ENCODE data around the gene NEUROG1.

The NEUROG1 gene

DNA sequence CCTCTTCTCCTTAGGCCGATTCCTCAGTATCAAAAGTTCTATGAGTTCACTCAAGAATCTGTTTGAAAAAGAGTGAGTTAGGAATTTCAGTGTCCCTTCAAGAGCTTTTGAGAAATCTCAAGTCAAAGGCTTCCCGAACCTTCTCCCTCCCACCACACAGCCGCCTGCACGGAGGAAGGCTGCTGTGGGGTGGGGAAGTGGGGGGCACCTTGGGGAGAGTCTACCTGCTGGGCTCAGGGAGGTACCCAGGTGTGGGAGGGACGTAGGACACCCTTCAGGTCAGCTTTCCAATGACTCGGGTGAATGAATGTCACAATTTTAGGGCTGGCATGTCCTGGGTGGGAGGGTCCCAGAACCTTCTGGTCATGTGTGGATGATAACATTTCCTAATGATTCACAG is 25.5 kb upstream of the NEUROG1 start:
- no peak overlapping the region for H2BK5ac ChIP-seq (ENCODE audit: low read depth, low read length, poor library complexity, severe bottlenecking)
- no peaks in the 10 kb centered on the region for H3K36me3 ChIP-seq (ENCODE audit: control insufficient read depth in 1 of 2, insufficient read depth in 2 of 2, low read depth in 1 of 2, low read length in 2 of 2)
- H3K27me3 ChIP-seq (ENCODE audit: control insufficient read depth in 1 of 2, insufficient read depth in 1 of 2, low read length in 2 of 2): peaks cover 38 to 44% of the 10 kb centered on the region in 2 experiments
- no peak overlapping the region for H3K23ac ChIP-seq (ENCODE audit: low read length in 2 of 2)
- H2AK5ac ChIP-seq (ENCODE audit: low read length, severe bottlenecking): no peak overlapping the region
- peak overlapping the region; percentile 14 for H3K9ac ChIP-seq (ENCODE audit: low read length)
- H3K9me3 ChIP-seq (ENCODE audit: control insufficient read depth, low read length): no peaks in the 10 kb centered on the region
- no peak overlapping the region for H4K91ac ChIP-seq (ENCODE audit: low read length)
- no peak for DNase-seq
- no peak overlapping the region for H4K8ac ChIP-seq (ENCODE audit: low read length)
- H2BK12ac ChIP-seq (ENCODE audit: low read length in 2 of 2): no peak overlapping the region
- H3K27ac ChIP-seq (ENCODE audit: low read length, poor library complexity, severe bottlenecking): no peak overlapping the region
- no peak overlapping the region for H3K18ac ChIP-seq (ENCODE audit: low read depth in 1 of 2, low read length in 2 of 2)
- H3K4me3 ChIP-seq (ENCODE audit: insufficient read depth in 1 of 2, low read depth in 1 of 2, low read length in 2 of 2): no peak overlapping the region
- no peak overlapping the region for H3K4me2 ChIP-seq (ENCODE audit: low read length, poor library complexity, severe bottlenecking)
- H3K4me1 ChIP-seq (ENCODE audit: control insufficient read depth, insufficient read depth, low read depth, low read length): no peaks in the 10 kb centered on the region
- WGBS: 50% methylated on average over 2 of the region's 6 CpGs
- H3K79me1 ChIP-seq (replicated peaks; ENCODE audit: low read length, poor library complexity, severe bottlenecking): no peaks in the 10 kb centered on the region
- H2BK15ac ChIP-seq (ENCODE audit: low read depth, poor library complexity, severe bottlenecking): no peak overlapping the region
- H2BK120ac ChIP-seq (ENCODE audit: low read depth, low read length): no peak overlapping the region
- no peak overlapping the region for H2AFZ ChIP-seq (ENCODE audit: low read depth, low read length)
- no peak overlapping the region for H3K4ac ChIP-seq (ENCODE audit: low read depth in 1 of 2, low read length in 2 of 2)
- no peak overlapping the region for H3K14ac ChIP-seq (ENCODE audit: low read length in 2 of 2)

DNA sequence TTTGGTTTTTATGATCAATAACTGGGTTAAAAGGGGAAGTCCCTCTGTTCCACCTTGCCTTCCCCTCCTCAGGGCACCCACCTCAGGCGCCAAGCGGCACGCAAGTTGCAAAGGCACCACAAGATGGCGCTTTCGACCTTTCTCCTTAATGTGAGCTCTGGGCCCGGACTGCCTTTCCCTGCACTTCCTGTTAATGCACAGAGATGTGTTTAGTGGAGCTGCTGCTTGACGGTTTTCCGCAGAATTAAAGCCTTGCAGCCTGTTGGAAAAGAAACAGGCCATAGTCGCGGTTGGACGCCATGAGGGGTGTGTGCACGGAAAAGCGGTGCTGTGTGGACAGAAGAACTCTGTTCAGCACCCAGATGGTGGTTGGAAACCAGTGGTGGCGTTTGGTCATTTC is 25.1 kb upstream of the NEUROG1 start:
- Histone ChIP-seq H3K27ac (ENCODE audit: low read length, poor library complexity, severe bottlenecking) (no peak overlapping the region), H2BK5ac (ENCODE audit: low read depth, low read length, poor library complexity, severe bottlenecking) (no peak overlapping the region), H3K4me3 (ENCODE audit: insufficient read depth in 1 of 2, low read depth in 1 of 2, low read length in 2 of 2) (no peak overlapping the region), H2BK15ac (ENCODE audit: low read depth, poor library complexity, severe bottlenecking) (no peak overlapping the region), H3K36me3 (ENCODE audit: control insufficient read depth in 1 of 2, insufficient read depth in 2 of 2, low read depth in 1 of 2, low read length in 2 of 2) (no peaks in the 10 kb centered on the region), H3K18ac (ENCODE audit: low read depth in 1 of 2, low read length in 2 of 2) (no peak overlapping the region), H3K14ac (ENCODE audit: low read length in 2 of 2) (no peak overlapping the region), H3K4ac (ENCODE audit: low read depth in 1 of 2, low read length in 2 of 2) (no peak overlapping the region), H4K91ac (ENCODE audit: low read length) (no peak overlapping the region), H2AK5ac (ENCODE audit: low read length, severe bottlenecking) (no peak overlapping the region), H3K23ac (ENCODE audit: low read length in 2 of 2) (no peak overlapping the region), H3K4me1 (ENCODE audit: control insufficient read depth, insufficient read depth, low read depth, low read length) (no peaks in the 10 kb centered on the region), H3K4me2 (ENCODE audit: low read length, poor library complexity, severe bottlenecking) (no peak overlapping the region), H2AFZ (ENCODE audit: low read depth, low read length) (no peak overlapping the region), H2BK120ac (ENCODE audit: low read depth, low read length) (no peak overlapping the region), H3K9me3 (ENCODE audit: control insufficient read depth, low read length) (no peaks in the 10 kb centered on the region), H3K9ac (ENCODE audit: low read length) (peak overlapping the region; percentile 14), H2BK12ac (ENCODE audit: low read length in 2 of 2) (no peak overlapping the region), H4K8ac (ENCODE audit: low read length) (peak overlapping the region; percentile 21), H3K27me3 (ENCODE audit: control insufficient read depth in 1 of 2, insufficient read depth in 1 of 2, low read length in 2 of 2) (peaks cover 42 to 45% of the 10 kb centered on the region in 2 experiments), H3K79me1 (replicated peaks; ENCODE audit: low read length, poor library complexity, severe bottlenecking) (no peaks in the 10 kb centered on the region)
- 5% methylated on average over 14 of the region's 14 CpGs for WGBS
- DNase-seq: peak; percentile 71

DNA sequence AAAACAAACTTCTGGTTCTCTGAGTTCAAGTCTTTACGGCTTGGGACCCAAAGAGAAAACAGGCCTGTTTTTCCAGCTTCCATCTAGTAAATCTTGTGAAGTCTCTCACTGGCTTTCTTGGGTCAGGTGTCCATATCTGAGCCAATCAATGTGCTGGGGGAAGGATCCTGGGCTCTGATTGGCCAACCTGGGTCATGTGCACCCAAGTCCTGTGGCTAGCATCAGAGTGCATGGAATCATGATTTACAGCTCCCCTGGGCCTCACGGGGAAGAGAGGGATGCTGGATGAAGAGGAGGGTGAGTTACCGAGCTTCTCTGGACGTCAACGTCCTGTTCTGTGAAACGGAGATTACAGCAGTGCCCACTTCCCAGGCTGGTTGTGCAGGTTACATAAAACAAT is 23.6 kb upstream of the NEUROG1 start:
- H2BK12ac ChIP-seq (ENCODE audit: low read length in 2 of 2): no peak overlapping the region
- no peak overlapping the region for H3K23ac ChIP-seq (ENCODE audit: low read length in 2 of 2)
- H4K8ac ChIP-seq (ENCODE audit: low read length): no peak overlapping the region
- H3K27ac ChIP-seq (ENCODE audit: low read length, poor library complexity, severe bottlenecking): no peak overlapping the region
- H3K4me1 ChIP-seq (ENCODE audit: control insufficient read depth, insufficient read depth, low read depth, low read length): no peaks in the 10 kb centered on the region
- no peak overlapping the region for H4K91ac ChIP-seq (ENCODE audit: low read length)
- H3K14ac ChIP-seq (ENCODE audit: low read length in 2 of 2): no peak overlapping the region
- no peak overlapping the region for H2BK5ac ChIP-seq (ENCODE audit: low read depth, low read length, poor library complexity, severe bottlenecking)
- no peak overlapping the region for H3K4me3 ChIP-seq (ENCODE audit: insufficient read depth in 1 of 2, low read depth in 1 of 2, low read length in 2 of 2)
- no peak overlapping the region for H3K4ac ChIP-seq (ENCODE audit: low read depth in 1 of 2, low read length in 2 of 2)
- H2BK120ac ChIP-seq (ENCODE audit: low read depth, low read length): no peak overlapping the region
- H3K79me1 ChIP-seq (replicated peaks; ENCODE audit: low read length, poor library complexity, severe bottlenecking): no peaks in the 10 kb centered on the region
- H2BK15ac ChIP-seq (ENCODE audit: low read depth, poor library complexity, severe bottlenecking): no peak overlapping the region
- H3K36me3 ChIP-seq (ENCODE audit: control insufficient read depth in 1 of 2, insufficient read depth in 2 of 2, low read depth in 1 of 2, low read length in 2 of 2): no peaks in the 10 kb centered on the region
- no peak overlapping the region for H3K4me2 ChIP-seq (ENCODE audit: low read length, poor library complexity, severe bottlenecking)
- H3K9ac ChIP-seq (ENCODE audit: low read length): no peak overlapping the region
- no peak overlapping the region for H2AK5ac ChIP-seq (ENCODE audit: low read length, severe bottlenecking)
- DNase-seq: no peak
- no peak overlapping the region for H2AFZ ChIP-seq (ENCODE audit: low read depth, low read length)
- H3K18ac ChIP-seq (ENCODE audit: low read depth in 1 of 2, low read length in 2 of 2): no peak overlapping the region
- 77% methylated on average over 6 of the region's 6 CpGs for WGBS
- H3K9me3 ChIP-seq (ENCODE audit: control insufficient read depth, low read length): no peaks in the 10 kb centered on the region
- peaks cover 40 to 47% of the 10 kb centered on the region in 2 experiments for H3K27me3 ChIP-seq (ENCODE audit: control insufficient read depth in 1 of 2, insufficient read depth in 1 of 2, low read length in 2 of 2)

GRCh38 chr5:135557076-135557838 is 21.5 kb upstream of the NEUROG1 start:
- Histone ChIP-seq H3K4me3 (ENCODE audit: insufficient read depth in 1 of 2, low read depth in 1 of 2, low read length in 2 of 2) (no peak overlapping the region), H2BK5ac (ENCODE audit: low read depth, low read length, poor library complexity, severe bottlenecking) (no peak overlapping the region), H3K14ac (ENCODE audit: low read length in 2 of 2) (no peak overlapping the region), H3K79me1 (replicated peaks; ENCODE audit: low read length, poor library complexity, severe bottlenecking) (no peaks in the 10 kb centered on the region), H3K23ac (ENCODE audit: low read length in 2 of 2) (no peak overlapping the region), H3K9me3 (ENCODE audit: control insufficient read depth, low read length) (no peaks in the 10 kb centered on the region), H3K27me3 (ENCODE audit: control insufficient read depth in 1 of 2, insufficient read depth in 1 of 2, low read length in 2 of 2) (peaks cover 41 to 53% of the 10 kb centered on the region in 2 experiments), H4K8ac (ENCODE audit: low read length) (no peak overlapping the region), H2AFZ (ENCODE audit: low read depth, low read length) (no peak overlapping the region), H3K4ac (ENCODE audit: low read depth in 1 of 2, low read length in 2 of 2) (no peak overlapping the region), H2BK15ac (ENCODE audit: low read depth, poor library complexity, severe bottlenecking) (no peak overlapping the region), H2BK120ac (ENCODE audit: low read depth, low read length) (no peak overlapping the region), H2BK12ac (ENCODE audit: low read length in 2 of 2) (no peak overlapping the region), H3K4me1 (ENCODE audit: control insufficient read depth, insufficient read depth, low read depth, low read length) (no peaks in the 10 kb centered on the region), H4K91ac (ENCODE audit: low read length) (no peak overlapping the region), H3K18ac (ENCODE audit: low read depth in 1 of 2, low read length in 2 of 2) (no peak overlapping the region), H3K9ac (ENCODE audit: low read length) (no peak overlapping the region), H3K36me3 (ENCODE audit: control insufficient read depth in 1 of 2, insufficient read depth in 2 of 2, low read depth in 1 of 2, low read length in 2 of 2) (no peaks in the 10 kb centered on the region), H3K27ac (ENCODE audit: low read length, poor library complexity, severe bottlenecking) (no peak overlapping the region), H3K4me2 (ENCODE audit: low read length, poor library complexity, severe bottlenecking) (no peak overlapping the region), H2AK5ac (ENCODE audit: low read length, severe bottlenecking) (no peak overlapping the region)
- WGBS: 83% methylated on average over 10 of the region's 11 CpGs
- DNase-seq: no peak

Data from mesenchymal stem cell (in vitro differentiated cells and primary cell).